Measurements from ENCODE around the gene TNFAIP8. TPM values are rescaled to one million over a fixed set of nuclear protein-coding genes. Genes with fewer than 3 reads are reported as not detected.

Gene TNFAIP8
- total RNA-seq, 1 donor from 2014 or later: 34.4 TPM

GRCh38 chr5:119332978-119333401, 22.8 kb upstream of the TNFAIP8 start:
- H3K9me3 ChIP-seq: no peaks in the 10 kb centered on the region
- intact Hi-C loops (cut with DNase I): no loop called here
- H3K36me3 ChIP-seq: no peaks in the 10 kb centered on the region
- H3K4me3 ChIP-seq: peak overlapping the region in 1 of 2 donors; percentile 26
- H3K27ac ChIP-seq: peak overlapping the region; percentile 60
- peaks cover 73% of the 10 kb centered on the region for H3K4me1 ChIP-seq
- TF ChIP-seq POLR2AphosphoS5 (IDR thresholded peaks at IDR 0.05; ENCODE audit: insufficient read depth in 1 of 2, low read depth in 1 of 2) (no peak), CTCF (IDR thresholded peaks at IDR 0.05) (no peak), POLR2A (IDR thresholded peaks at IDR 0.05) (no peak)
- H3K27me3 ChIP-seq: no peaks in the 10 kb centered on the region
- no peak for DNase-seq (ENCODE audit: extremely low spot score in 2 of 2)

GRCh38 chr5:119333421-119333851, 22.4 kb upstream of the TNFAIP8 start:
- H3K4me3 ChIP-seq: peak overlapping the region in 1 of 2 donors; percentile 26
- H3K27ac ChIP-seq: peak overlapping the region; percentile 34
- H3K36me3 ChIP-seq: no peaks in the 10 kb centered on the region
- no peak for TF ChIP-seq CTCF (IDR thresholded peaks at IDR 0.05)
- TF ChIP-seq POLR2AphosphoS5 (IDR thresholded peaks at IDR 0.05; ENCODE audit: insufficient read depth in 1 of 2, low read depth in 1 of 2): no peak
- no peak for TF ChIP-seq POLR2A (IDR thresholded peaks at IDR 0.05)
- DNase-seq (ENCODE audit: extremely low spot score in 2 of 2): no peak
- intact Hi-C loops (cut with DNase I): no loop called here
- no peaks in the 10 kb centered on the region for H3K9me3 ChIP-seq
- no peaks in the 10 kb centered on the region for H3K27me3 ChIP-seq
- H3K4me1 ChIP-seq: peaks cover 68% of the 10 kb centered on the region

DNA sequence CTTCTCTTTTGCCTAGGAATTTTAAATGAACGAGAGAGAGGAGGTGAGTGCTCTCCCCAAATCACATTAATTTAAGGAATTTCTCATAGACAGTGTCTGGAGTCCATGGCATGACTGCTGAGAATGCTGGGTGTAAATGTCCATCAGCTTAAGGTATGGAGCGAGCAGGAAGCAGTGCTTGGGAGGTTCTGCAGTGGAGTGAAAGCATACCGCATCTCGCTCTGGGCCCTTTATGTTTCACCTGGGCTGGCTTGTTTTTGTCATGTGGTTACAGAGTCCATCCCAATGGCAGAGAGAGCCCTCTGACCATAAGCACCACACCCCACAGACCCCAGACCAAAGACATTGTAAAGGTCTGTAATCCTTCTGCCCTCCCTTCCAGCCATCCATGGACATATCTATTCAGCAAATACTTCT, 20.6 kb upstream of the TNFAIP8 start:
- Histone ChIP-seq H3K4me1 (peaks cover 56% of the 10 kb centered on the region), H3K36me3 (no peaks in the 10 kb centered on the region), H3K4me3 (peak overlapping the region in 1 of 2 donors; percentile 26), H3K27me3 (no peaks in the 10 kb centered on the region), H3K9me3 (no peaks in the 10 kb centered on the region), H3K27ac (peak overlapping the region; percentile 34)
- intact Hi-C loops (cut with DNase I): loop anchor here (5.0 kb wide), 1 partner anchor 353 kb away; no protein-coding TSS in a partner anchor
- no peak for TF ChIP-seq POLR2A (IDR thresholded peaks at IDR 0.05)
- no peak for TF ChIP-seq POLR2AphosphoS5 (IDR thresholded peaks at IDR 0.05; ENCODE audit: insufficient read depth in 1 of 2, low read depth in 1 of 2)
- no peak for TF ChIP-seq CTCF (IDR thresholded peaks at IDR 0.05)
- DNase-seq (ENCODE audit: extremely low spot score in 2 of 2): no peak

DNA sequence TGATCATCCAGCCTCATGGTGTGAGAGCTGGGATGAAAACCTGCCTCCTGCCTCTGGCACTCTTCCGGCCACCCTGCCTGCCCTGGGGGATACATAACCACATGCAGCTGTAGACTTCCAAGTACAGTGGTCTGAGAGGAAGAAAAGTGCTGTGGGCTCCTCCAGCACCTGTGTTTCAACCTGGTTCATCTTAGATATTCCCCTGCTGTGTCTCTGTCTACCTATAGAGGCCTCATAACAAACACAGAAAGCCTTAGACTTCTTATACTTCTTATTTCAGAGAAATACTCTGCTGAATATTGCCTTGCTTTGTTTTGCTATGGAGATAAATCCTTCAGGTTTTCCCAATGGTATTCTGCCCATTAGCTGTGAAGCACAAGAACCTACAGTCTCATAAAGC, 19.6 kb upstream of the TNFAIP8 start:
- intact Hi-C loops (cut with DNase I): loop anchor here (5.0 kb wide), 1 partner anchor 354 kb away; no protein-coding TSS in a partner anchor
- H3K4me3 ChIP-seq: no peak overlapping the region
- DNase-seq (ENCODE audit: extremely low spot score in 2 of 2): no peak
- peaks cover 49% of the 10 kb centered on the region for H3K4me1 ChIP-seq
- H3K27me3 ChIP-seq: no peaks in the 10 kb centered on the region
- no peaks in the 10 kb centered on the region for H3K36me3 ChIP-seq
- H3K9me3 ChIP-seq: no peaks in the 10 kb centered on the region
- TF ChIP-seq POLR2A (IDR thresholded peaks at IDR 0.05): no peak
- no peak for TF ChIP-seq POLR2AphosphoS5 (IDR thresholded peaks at IDR 0.05; ENCODE audit: insufficient read depth in 1 of 2, low read depth in 1 of 2)
- TF ChIP-seq CTCF (IDR thresholded peaks at IDR 0.05): no peak
- no peak overlapping the region for H3K27ac ChIP-seq

GRCh38 chr5:119336845-119337580, 18.8 kb upstream of the TNFAIP8 start:
- Histone ChIP-seq H3K27me3 (no peaks in the 10 kb centered on the region), H3K9me3 (no peaks in the 10 kb centered on the region), H3K27ac (no peak overlapping the region), H3K4me3 (no peak overlapping the region), H3K36me3 (no peaks in the 10 kb centered on the region), H3K4me1 (peaks cover 43% of the 10 kb centered on the region)
- intact Hi-C loops (cut with DNase I): loop anchor here (5.0 kb wide), 1 partner anchor 355 kb away; no protein-coding TSS in a partner anchor
- no peak for DNase-seq (ENCODE audit: extremely low spot score in 2 of 2)
- no peak for TF ChIP-seq CTCF (IDR thresholded peaks at IDR 0.05)
- TF ChIP-seq POLR2A (IDR thresholded peaks at IDR 0.05): no peak
- TF ChIP-seq POLR2AphosphoS5 (IDR thresholded peaks at IDR 0.05; ENCODE audit: insufficient read depth in 1 of 2, low read depth in 1 of 2): no peak

Data from vagina (tissue), 2 donors.